H1 (cell line): ENCODE data around the gene TSPAN17. TPM values are rescaled to one million over a fixed set of nuclear protein-coding genes. Genes with fewer than 3 reads are reported as not detected.

Experiments
- JUND ChIP-seq: IDR thresholded peaks from 2 replicates; pipeline ENCODE4 v1.6.1; 2011; ENCODE audit warnings: mild to moderate bottlenecking, improper control_type of control experiment, low read length
- SUZ12 ChIP-seq: fragments of 200-600 bp; sonication (generic); IDR thresholded peaks from 2 replicates; pipeline ENCODE4 v1.6.1; 2012; ENCODE audit warnings: mild to moderate bottlenecking, inconsistent platforms, low read length, moderate library complexity, mixed read lengths
- polyA plus RNA-seq, 7 experiments: library from polyadenylated mRNA; depleted of rRNA in 3 of 7; stranded (reverse) in 5 of 7; unstranded in 2 of 7; fragments of >200 nt in 5 of 7; fragments of 200-250 nt in 2 of 7; gene quantifications; 1 replicate in 5 of 7; 2 replicates in 1 of 7; 4 replicates in 1 of 7; pipeline versions ENCODE4 v1.2.1 to v1.2.3, GENCODE V29; 2011 to 2013; ENCODE audit warnings: missing spikeins in 2 of 7, mixed read lengths in 2 of 7
- total RNA-seq: library from RNA; stranded (reverse); fragmentation: NEBNext Ultra II Directional; extraction: Animal tissue kit (Norgen Biotek cat#: 25700); gene quantifications from 2 replicates; pipeline ENCODE4 v1.2.1, GENCODE V29; 2021
- TF ChIP-seq, protein P1 (sequence below): IDR thresholded peaks from 2 replicates; pipeline ENCODE4 v1.6.1; 2011; ENCODE audit warnings: low read length, improper control_type of control experiment

Gene TSPAN17
- total and polyA plus RNA-seq, 2 of the 8 experiments (the other 6 are each of a cell fraction or from before 2014, with no cell fraction given) = 41.5 to 53.7 TPM

DNA sequence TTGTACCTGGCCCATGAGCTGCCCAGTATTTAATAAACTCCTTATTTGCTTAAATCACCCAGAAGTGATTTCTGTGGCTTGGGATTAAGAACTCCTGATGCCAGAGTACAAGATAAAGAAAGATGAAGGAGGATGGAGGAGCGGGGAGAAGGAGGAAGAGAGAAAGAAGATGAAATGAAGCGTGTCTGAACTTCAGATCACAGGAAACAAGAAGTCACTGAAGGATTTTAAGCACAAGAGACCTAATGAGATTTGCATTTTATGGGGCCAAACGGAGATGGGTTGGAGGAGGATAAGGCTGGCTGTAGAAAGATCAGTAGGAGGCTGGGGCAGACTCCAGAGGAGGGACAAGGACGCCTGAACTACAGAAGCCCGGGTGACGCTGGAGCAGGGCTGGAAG is 13.7 kb upstream of the TSPAN17 start (continued):
- no peak for TF ChIP-seq JUND
- no peak for TF ChIP-seq SUZ12
- TF ChIP-seq, protein P1, sequence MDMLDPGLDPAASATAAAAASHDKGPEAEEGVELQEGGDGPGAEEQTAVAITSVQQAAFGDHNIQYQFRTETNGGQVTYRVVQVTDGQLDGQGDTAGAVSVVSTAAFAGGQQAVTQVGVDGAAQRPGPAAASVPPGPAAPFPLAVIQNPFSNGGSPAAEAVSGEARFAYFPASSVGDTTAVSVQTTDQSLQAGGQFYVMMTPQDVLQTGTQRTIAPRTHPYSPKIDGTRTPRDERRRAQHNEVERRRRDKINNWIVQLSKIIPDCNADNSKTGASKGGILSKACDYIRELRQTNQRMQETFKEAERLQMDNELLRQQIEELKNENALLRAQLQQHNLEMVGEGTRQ = no peak
